ENCODE data around the gene ELF3. TPM values are rescaled to one million over a fixed set of nuclear protein-coding genes. Genes with fewer than 3 reads are reported as not detected.

The ELF3 gene
- total and polyA plus RNA-seq, 2 of the 13 experiments (the other 11 are each of a cell fraction or from before 2014, with no cell fraction given) = 11.5 to 55.1 TPM

- TF ChIP-seq KAT7 (CRISPR knock-in tag; IDR thresholded peaks at IDR 0.05; ENCODE audit: borderline replicate concordance) (peak; percentile 78; the same call in 1 of the 2 replicates), ZBTB20 (CRISPR knock-in tag; IDR thresholded peaks at IDR 0.05; ENCODE audit: borderline replicate concordance, low read depth) (peak; percentile 79), ZSCAN21 (CRISPR knock-in tag; IDR thresholded peaks at IDR 0.05; ENCODE audit: borderline replicate concordance) (no peak; the same call in 1 of the 2 replicates), ZNF563 (CRISPR knock-in tag; IDR thresholded peaks at IDR 0.05) (peak; percentile 95), CBX5 (CRISPR knock-in tag; IDR thresholded peaks at IDR 0.05; ENCODE audit: borderline replicate concordance) (no peak), ZNF383 (CRISPR knock-in tag; IDR thresholded peaks at IDR 0.05; ENCODE audit: borderline replicate concordance) (no peak), ZNF333 (CRISPR knock-in tag; IDR thresholded peaks at IDR 0.05; ENCODE audit: borderline replicate concordance) (peak; percentile 67; the same call in 1 of the 2 replicates), ARNTL (CRISPR knock-in tag; IDR thresholded peaks at IDR 0.05) (0 out of 2 replicates have a peak, but pooled peaks have one; percentile 18), RXRA (CRISPR knock-in tag; IDR thresholded peaks at IDR 0.05) (0 out of 2 replicates have a peak, but pooled peaks have one; percentile 32), ZMAT3 (CRISPR knock-in tag; conservative IDR thresholded peaks at IDR 0.05) (no peak), POGZ (CRISPR knock-in tag; IDR thresholded peaks at IDR 0.05) (peak; percentile 52)
- TF ChIP-seq, protein P1, sequence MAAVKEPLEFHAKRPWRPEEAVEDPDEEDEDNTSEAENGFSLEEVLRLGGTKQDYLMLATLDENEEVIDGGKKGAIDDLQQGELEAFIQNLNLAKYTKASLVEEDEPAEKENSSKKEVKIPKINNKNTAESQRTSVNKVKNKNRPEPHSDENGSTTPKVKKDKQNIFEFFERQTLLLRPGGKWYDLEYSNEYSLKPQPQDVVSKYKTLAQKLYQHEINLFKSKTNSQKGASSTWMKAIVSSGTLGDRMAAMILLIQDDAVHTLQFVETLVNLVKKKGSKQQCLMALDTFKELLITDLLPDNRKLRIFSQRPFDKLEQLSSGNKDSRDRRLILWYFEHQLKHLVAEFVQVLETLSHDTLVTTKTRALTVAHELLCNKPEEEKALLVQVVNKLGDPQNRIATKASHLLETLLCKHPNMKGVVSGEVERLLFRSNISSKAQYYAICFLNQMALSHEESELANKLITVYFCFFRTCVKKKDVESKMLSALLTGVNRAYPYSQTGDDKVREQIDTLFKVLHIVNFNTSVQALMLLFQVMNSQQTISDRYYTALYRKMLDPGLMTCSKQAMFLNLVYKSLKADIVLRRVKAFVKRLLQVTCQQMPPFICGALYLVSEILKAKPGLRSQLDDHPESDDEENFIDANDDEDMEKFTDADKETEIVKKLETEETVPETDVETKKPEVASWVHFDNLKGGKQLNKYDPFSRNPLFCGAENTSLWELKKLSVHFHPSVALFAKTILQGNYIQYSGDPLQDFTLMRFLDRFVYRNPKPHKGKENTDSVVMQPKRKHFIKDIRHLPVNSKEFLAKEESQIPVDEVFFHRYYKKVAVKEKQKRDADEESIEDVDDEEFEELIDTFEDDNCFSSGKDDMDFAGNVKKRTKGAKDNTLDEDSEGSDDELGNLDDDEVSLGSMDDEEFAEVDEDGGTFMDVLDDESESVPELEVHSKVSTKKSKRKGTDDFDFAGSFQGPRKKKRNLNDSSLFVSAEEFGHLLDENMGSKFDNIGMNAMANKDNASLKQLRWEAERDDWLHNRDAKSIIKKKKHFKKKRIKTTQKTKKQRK (IDR thresholded peaks at IDR 0.05; ENCODE audit: low read length) = no peak
- TF ChIP-seq, protein P2, sequence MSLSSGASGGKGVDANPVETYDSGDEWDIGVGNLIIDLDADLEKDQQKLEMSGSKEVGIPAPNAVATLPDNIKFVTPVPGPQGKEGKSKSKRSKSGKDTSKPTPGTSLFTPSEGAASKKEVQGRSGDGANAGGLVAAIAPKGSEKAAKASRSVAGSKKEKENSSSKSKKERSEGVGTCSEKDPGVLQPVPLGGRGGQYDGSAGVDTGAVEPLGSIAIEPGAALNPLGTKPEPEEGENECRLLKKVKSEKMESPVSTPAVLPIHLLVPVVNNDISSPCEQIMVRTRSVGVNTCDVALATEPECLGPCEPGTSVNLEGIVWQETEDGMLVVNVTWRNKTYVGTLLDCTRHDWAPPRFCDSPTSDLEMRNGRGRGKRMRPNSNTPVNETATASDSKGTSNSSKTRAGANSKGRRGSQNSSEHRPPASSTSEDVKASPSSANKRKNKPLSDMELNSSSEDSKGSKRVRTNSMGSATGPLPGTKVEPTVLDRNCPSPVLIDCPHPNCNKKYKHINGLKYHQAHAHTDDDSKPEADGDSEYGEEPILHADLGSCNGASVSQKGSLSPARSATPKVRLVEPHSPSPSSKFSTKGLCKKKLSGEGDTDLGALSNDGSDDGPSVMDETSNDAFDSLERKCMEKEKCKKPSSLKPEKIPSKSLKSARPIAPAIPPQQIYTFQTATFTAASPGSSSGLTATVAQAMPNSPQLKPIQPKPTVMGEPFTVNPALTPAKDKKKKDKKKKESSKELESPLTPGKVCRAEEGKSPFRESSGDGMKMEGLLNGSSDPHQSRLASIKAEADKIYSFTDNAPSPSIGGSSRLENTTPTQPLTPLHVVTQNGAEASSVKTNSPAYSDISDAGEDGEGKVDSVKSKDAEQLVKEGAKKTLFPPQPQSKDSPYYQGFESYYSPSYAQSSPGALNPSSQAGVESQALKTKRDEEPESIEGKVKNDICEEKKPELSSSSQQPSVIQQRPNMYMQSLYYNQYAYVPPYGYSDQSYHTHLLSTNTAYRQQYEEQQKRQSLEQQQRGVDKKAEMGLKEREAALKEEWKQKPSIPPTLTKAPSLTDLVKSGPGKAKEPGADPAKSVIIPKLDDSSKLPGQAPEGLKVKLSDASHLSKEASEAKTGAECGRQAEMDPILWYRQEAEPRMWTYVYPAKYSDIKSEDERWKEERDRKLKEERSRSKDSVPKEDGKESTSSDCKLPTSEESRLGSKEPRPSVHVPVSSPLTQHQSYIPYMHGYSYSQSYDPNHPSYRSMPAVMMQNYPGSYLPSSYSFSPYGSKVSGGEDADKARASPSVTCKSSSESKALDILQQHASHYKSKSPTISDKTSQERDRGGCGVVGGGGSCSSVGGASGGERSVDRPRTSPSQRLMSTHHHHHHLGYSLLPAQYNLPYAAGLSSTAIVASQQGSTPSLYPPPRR (CRISPR knock-in tag; IDR thresholded peaks at IDR 0.05; ENCODE audit: borderline replicate concordance) = peak; percentile 44; the same call in 1 of the 2 replicates
- TF ChIP-seq, protein P3, sequence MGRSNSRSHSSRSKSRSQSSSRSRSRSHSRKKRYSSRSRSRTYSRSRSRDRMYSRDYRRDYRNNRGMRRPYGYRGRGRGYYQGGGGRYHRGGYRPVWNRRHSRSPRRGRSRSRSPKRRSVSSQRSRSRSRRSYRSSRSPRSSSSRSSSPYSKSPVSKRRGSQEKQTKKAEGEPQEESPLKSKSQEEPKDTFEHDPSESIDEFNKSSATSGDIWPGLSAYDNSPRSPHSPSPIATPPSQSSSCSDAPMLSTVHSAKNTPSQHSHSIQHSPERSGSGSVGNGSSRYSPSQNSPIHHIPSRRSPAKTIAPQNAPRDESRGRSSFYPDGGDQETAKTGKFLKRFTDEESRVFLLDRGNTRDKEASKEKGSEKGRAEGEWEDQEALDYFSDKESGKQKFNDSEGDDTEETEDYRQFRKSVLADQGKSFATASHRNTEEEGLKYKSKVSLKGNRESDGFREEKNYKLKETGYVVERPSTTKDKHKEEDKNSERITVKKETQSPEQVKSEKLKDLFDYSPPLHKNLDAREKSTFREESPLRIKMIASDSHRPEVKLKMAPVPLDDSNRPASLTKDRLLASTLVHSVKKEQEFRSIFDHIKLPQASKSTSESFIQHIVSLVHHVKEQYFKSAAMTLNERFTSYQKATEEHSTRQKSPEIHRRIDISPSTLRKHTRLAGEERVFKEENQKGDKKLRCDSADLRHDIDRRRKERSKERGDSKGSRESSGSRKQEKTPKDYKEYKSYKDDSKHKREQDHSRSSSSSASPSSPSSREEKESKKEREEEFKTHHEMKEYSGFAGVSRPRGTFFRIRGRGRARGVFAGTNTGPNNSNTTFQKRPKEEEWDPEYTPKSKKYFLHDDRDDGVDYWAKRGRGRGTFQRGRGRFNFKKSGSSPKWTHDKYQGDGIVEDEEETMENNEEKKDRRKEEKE (IDR thresholded peaks at IDR 0.05) = no peak
Measured at GRCh38 chr1:201982623-201983379, 27.6 kb upstream of the ELF3 start, which contains the start of gene RNPEP (continued).
